Glutamatergic neuron (in vitro differentiated cells): ENCODE measurements around the gene HHIPL1. TPM values are rescaled to one million over a fixed set of nuclear protein-coding genes. Genes with fewer than 3 reads are reported as not detected.

Source experiments
- DNase-seq: peaks from one replicate; pipeline ENCODE4 v3.0.0; 2022
- H3K27ac Mint-ChIP-seq: one replicate; pipeline ENCODE4 v1.8.0; 2020; ENCODE audit warnings: mild to moderate bottlenecking, mixed read lengths, inconsistent platforms; ENCODE audit not compliant: unreplicated experiment
- H3K27me3 Mint-ChIP-seq: one replicate; pipeline ENCODE4 v1.8.0; 2020; ENCODE audit warnings: mild to moderate bottlenecking, moderate library complexity, mixed read lengths, inconsistent platforms; ENCODE audit not compliant: unreplicated experiment
- H3K36me3 Mint-ChIP-seq: one replicate; pipeline ENCODE4 v1.8.0; 2020; ENCODE audit warnings: mild to moderate bottlenecking, mixed read lengths, inconsistent platforms; ENCODE audit not compliant: unreplicated experiment
- H3K4me1 Mint-ChIP-seq: one replicate; pipeline ENCODE4 v1.8.0; 2020; ENCODE audit warnings: mild to moderate bottlenecking, low read depth, mixed read lengths, inconsistent platforms; ENCODE audit not compliant: unreplicated experiment
- H3K4me3 Mint-ChIP-seq: one replicate; pipeline ENCODE4 v1.8.0; 2020; ENCODE audit warnings: mild to moderate bottlenecking, mixed read lengths, inconsistent platforms; ENCODE audit not compliant: unreplicated experiment
- H3K9me3 Mint-ChIP-seq: one replicate; pipeline ENCODE4 v1.8.0; 2020; ENCODE audit warnings: mild to moderate bottlenecking, moderate library complexity, mixed read lengths, inconsistent platforms; ENCODE audit not compliant: unreplicated experiment
- total RNA-seq: library from RNA; stranded (reverse); fragmentation: NEBNext Ultra II Directional; extraction: Animal tissue kit (Norgen Biotek cat#: 25700); gene quantifications from one replicate; pipeline ENCODE4 v1.2.1, GENCODE V29; 2021; ENCODE audit not compliant: unreplicated experiment
- TF ChIP-seq, protein P1 (sequence below): fragments of 200-600 bp; sonication (generic); IDR thresholded peaks from one replicate; pipeline ENCODE4 v1.5.0; 2021; ENCODE audit not compliant: partially characterized antibody, unreplicated experiment

HHIPL1 gene
- total RNA-seq, 1 donor from 2014 or later = 0.47 TPM

DNA sequence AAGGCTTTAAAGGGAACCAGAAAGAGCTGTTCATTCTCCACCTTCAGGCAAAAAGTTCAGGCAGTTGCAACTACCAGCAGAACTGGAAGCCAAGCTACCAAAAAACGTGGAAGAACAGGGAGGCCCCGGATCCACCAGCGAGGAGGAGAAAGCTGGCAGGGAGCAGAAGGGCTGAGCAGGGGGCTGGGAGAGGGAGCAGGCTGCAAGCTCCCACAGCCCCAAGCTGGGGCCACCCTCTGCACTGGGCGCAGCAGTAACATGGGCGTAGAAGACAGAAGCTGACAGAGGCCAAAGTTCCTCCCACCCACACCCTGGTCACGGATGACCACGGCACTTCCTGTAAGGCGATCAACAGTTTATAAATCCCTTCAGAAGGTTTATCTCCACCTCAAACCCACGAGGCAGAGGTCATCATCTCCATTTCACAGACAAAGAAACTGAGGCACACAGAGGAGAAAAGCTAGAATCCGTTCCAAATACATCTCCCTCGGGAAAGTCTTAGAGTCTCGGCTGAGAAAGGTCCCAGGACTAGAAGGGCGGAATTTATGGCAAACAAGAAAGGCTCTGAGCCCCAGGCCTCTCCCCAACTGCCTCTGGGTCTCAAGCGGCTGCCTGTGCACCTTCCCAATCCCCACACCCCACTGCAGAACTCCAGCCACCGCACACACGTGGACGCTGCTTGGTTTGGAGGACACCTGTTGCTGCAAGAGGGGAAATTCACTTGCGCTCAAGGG lies 42.7 kb upstream of the HHIPL1 start:
- Mint-ChIP-seq H3K4me1 (peaks cover 39% of the 10 kb centered on the region), H3K9me3 (peaks cover 11% of the 10 kb centered on the region), H3K27ac (peak overlapping the region; percentile 76), H3K27me3 (peaks cover 9% of the 10 kb centered on the region), H3K4me3 (peak overlapping the region; percentile 88), H3K36me3 (no peaks in the 10 kb centered on the region)
- TF ChIP-seq, protein P1, sequence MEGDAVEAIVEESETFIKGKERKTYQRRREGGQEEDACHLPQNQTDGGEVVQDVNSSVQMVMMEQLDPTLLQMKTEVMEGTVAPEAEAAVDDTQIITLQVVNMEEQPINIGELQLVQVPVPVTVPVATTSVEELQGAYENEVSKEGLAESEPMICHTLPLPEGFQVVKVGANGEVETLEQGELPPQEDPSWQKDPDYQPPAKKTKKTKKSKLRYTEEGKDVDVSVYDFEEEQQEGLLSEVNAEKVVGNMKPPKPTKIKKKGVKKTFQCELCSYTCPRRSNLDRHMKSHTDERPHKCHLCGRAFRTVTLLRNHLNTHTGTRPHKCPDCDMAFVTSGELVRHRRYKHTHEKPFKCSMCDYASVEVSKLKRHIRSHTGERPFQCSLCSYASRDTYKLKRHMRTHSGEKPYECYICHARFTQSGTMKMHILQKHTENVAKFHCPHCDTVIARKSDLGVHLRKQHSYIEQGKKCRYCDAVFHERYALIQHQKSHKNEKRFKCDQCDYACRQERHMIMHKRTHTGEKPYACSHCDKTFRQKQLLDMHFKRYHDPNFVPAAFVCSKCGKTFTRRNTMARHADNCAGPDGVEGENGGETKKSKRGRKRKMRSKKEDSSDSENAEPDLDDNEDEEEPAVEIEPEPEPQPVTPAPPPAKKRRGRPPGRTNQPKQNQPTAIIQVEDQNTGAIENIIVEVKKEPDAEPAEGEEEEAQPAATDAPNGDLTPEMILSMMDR = no peak
- DNase-seq = no peak

DNA sequence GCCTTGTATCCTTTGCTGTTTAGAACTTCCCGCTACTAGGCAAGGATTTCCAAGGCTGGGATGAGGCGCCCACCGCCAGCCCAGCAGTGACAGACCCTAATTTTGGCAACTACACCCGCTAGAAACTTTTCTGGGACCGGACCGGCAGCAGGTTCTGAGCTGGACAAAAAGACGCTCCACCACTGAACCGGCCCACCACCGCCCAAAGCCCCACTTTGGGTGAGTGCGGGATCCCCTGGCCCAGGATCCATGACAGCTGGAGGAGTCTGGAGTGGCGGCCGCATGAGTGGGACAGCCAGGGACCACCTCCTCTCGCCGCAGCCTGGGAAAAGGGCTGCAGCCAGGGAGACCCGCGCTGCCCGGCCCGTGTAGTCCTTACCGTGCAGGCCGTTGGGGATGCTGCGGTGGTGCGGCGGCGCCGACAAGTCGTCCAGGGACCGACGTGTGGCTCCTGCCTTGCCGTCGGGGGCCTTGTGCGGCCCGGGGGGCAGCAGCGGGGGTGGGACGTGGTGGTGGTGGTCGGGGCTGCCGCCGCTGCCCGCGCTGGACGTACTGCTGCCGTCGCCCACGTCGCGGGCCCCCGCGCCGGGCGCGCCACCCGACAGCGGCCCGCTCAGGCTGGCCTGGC lies 42.0 kb upstream of the HHIPL1 start:
- peaks cover 38% of the 10 kb centered on the region for H3K4me1 Mint-ChIP-seq
- DNase-seq = no peak
- H3K4me3 Mint-ChIP-seq = peak overlapping the region; percentile 88
- H3K27me3 Mint-ChIP-seq = peaks cover 10% of the 10 kb centered on the region
- H3K36me3 Mint-ChIP-seq = no peaks in the 10 kb centered on the region
- peaks cover 11% of the 10 kb centered on the region for H3K9me3 Mint-ChIP-seq
- no peak overlapping the region for H3K27ac Mint-ChIP-seq
- TF ChIP-seq, protein P1 = no peak

DNA sequence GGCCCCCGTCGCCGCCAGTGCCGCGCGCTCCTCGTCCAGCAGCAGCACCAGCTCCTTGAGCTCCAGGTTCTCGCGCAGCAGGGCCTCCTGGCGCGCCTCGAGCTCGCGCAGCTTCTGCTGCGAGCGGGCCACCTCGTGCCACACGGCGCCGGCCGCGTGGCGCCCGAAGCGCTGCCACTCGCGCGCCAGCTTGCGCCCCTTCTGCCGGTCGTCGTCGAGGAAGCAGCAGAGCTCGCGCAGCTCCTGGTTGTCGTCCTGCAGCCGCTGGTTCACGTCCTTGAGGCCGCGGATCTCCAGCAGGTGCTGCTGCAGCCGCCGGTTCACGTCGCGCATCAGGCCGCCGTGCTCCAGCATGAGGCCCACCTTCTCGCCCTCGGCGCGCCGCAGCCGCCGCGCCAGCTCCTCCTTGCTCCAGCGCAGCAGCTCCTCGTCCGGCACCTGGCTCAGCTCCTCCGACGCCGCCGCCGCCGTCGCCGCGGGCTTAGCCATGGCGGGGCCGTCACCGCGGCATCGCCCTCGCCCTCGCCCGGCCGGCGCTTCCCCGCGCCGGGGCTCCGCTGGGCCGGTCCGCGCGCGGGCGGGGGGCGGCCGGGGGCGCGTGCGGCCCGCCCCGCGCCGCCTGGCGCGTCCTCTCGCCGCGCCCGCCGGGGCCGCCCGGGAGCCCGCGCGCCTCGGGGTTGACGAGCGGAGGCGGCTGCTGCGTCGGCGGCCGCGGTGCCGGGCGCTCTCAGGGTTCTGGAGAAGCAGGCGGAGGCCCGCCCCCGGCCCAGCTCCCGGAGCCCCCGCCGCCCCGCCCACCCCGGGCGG lies 41.3 kb upstream of the HHIPL1 start, which contains the start of gene CCDC85C:
TSS of gene CCDC85C (minus strand) at position 737 of the 807 bp plus-strand sequence. CDS start at position 489, 248 bp downstream.
- TF ChIP-seq, protein P1 = no peak
- peaks cover 38% of the 10 kb centered on the region for H3K4me1 Mint-ChIP-seq
- H3K27ac Mint-ChIP-seq = peak within 1 kb of the TSS; percentile 98
- H3K27me3 Mint-ChIP-seq = peaks cover 12% of the 10 kb centered on the region
- H3K9me3 Mint-ChIP-seq = peaks cover 12% of the 10 kb centered on the region
- H3K36me3 Mint-ChIP-seq = no peaks in the 10 kb centered on the region
- H3K4me3 Mint-ChIP-seq = peak within 1 kb of the TSS; percentile 91
- DNase-seq = peak; percentile 67

DNA sequence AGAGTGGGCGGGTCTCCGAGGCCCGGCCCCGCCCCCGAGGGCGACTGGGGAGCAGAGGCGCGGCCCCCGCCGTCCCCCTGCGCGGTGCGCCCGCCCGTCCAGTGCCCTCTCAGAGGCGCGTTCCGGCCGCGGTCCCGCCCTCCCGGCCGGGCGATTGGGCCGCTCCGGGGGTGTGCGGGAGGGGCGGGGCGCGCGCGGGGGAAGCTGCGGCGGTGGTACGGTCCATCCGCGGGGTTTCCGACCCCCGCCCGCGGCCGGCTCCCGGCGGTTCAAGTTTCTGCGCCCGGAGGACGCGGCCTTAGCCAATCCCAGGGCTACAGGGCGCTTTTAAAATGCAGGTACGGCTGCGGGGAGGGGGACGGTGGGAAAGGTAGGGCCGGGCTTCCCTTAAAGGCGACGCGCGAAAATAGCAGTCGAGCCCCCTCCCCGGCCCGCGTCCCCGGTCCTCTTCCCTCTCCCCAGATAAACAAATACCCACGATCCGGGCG lies 40.6 kb upstream of the HHIPL1 start:
- Mint-ChIP-seq H3K4me3 (peak overlapping the region; percentile 86), H3K36me3 (no peaks in the 10 kb centered on the region), H3K4me1 (peaks cover 33% of the 10 kb centered on the region), H3K27me3 (peaks cover 13% of the 10 kb centered on the region), H3K9me3 (peaks cover 13% of the 10 kb centered on the region), H3K27ac (peak overlapping the region; percentile 98)
- TF ChIP-seq, protein P1 = no peak
- peak; percentile 98 for DNase-seq
